B cell (primary cell): ENCODE measurements around the gene CYP2A13.
"Not testable (repeated sequence)": the region's sequence is repeated elsewhere in the genome, so short reads cannot be mapped to it uniquely, and the experiment has no call there.

Source experiments
- EZH2 ChIP-seq: IDR thresholded peaks from 2 replicates; pipeline ENCODE4 v1.6.1; 2012; ENCODE audit warnings: borderline replicate concordance, low read depth, mild to moderate bottlenecking, moderate library complexity, low read length; ENCODE audit not compliant: insufficient read depth, poor library complexity, severe bottlenecking
- TF ChIP-seq, protein P1 (sequence below): fragments of 200-600 bp; IDR thresholded peaks from one replicate; pipeline ENCODE4 v1.8.0; 2022; ENCODE audit warnings: antibody characterized with exemption, mild to moderate bottlenecking

DNA sequence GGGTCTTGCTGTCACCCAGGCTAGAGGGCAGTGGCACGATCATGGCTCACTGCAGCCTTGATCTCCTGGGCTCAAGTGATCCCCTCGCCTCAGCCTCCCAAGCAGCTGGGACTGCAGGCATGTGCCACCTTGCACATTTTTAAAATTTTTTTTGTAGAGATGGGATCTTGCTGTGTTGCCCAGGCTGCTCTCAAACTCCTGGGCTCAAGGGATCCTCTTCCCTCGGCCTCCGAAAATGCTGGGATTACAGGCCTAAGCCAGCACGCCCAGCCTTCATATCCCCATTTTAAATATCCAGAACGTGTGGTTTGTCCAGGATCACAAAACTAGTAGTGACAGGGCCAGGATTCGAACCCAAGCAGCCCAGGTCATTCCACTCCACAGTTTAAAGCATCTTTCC, 39.1 kb downstream of the CYP2A13 start:
- TF ChIP-seq, protein P1, sequence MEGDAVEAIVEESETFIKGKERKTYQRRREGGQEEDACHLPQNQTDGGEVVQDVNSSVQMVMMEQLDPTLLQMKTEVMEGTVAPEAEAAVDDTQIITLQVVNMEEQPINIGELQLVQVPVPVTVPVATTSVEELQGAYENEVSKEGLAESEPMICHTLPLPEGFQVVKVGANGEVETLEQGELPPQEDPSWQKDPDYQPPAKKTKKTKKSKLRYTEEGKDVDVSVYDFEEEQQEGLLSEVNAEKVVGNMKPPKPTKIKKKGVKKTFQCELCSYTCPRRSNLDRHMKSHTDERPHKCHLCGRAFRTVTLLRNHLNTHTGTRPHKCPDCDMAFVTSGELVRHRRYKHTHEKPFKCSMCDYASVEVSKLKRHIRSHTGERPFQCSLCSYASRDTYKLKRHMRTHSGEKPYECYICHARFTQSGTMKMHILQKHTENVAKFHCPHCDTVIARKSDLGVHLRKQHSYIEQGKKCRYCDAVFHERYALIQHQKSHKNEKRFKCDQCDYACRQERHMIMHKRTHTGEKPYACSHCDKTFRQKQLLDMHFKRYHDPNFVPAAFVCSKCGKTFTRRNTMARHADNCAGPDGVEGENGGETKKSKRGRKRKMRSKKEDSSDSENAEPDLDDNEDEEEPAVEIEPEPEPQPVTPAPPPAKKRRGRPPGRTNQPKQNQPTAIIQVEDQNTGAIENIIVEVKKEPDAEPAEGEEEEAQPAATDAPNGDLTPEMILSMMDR, result not testable (repeated sequence)
- TF ChIP-seq EZH2, result not testable (repeated sequence)
